GM12801 (cell line): Measurements from ENCODE around the gene CXADR.

ENCODE experiments used
- CTCF ChIP-seq: IDR thresholded peaks from one replicate; pipeline ENCODE4 v1.5.1; 2011; ENCODE audit warnings: control low read depth; ENCODE audit not compliant: insufficient read length; ENCODE audit errors: extremely low read depth

CXADR gene

GRCh38 chr21:17640821-17641220 is 128.0 kb downstream of the CXADR start:
- TF ChIP-seq CTCF: no peak
